SH-SY5Y (cell line): ENCODE results near the gene GPC1.

ENCODE experiments used
- GATA2 ChIP-seq: IDR thresholded peaks from 2 replicates; pipeline ENCODE4 v1.6.1; 2011; ENCODE audit warnings: mild to moderate bottlenecking, low read depth, low read length
- GATA3 ChIP-seq: IDR thresholded peaks from 2 replicates; pipeline ENCODE4 v1.6.1; 2011; ENCODE audit warnings: low read depth, mild to moderate bottlenecking, low read length, moderate library complexity

The GPC1 gene

DNA sequence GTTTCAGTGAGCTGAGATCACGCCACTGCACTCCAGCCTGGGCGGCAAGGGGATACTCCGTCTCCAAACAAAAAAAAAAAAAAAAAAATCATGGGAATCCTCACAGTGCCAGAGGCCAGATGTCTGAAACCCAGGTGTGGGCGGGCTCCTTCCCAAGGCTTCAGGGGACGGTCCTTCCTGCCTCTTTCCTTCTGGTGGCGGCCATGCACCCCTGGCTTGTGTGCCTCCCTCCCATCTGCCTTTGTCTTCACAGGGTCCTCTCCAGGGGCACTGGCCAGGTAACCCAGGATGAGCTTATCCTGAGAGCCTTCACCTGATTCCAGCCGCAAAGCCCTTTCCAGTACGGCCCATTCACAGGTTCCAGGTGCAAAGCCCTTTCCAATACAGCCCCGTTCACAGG, 40.9 kb upstream of the GPC1 start:
- TF ChIP-seq GATA3 (no peak), GATA2 (no peak)

- TF ChIP-seq GATA3, result no peak
- no peak for TF ChIP-seq GATA2
These were observed 40.0 kb upstream of the GPC1 start for GRCh38 chr2:240395448-240395847.

DNA sequence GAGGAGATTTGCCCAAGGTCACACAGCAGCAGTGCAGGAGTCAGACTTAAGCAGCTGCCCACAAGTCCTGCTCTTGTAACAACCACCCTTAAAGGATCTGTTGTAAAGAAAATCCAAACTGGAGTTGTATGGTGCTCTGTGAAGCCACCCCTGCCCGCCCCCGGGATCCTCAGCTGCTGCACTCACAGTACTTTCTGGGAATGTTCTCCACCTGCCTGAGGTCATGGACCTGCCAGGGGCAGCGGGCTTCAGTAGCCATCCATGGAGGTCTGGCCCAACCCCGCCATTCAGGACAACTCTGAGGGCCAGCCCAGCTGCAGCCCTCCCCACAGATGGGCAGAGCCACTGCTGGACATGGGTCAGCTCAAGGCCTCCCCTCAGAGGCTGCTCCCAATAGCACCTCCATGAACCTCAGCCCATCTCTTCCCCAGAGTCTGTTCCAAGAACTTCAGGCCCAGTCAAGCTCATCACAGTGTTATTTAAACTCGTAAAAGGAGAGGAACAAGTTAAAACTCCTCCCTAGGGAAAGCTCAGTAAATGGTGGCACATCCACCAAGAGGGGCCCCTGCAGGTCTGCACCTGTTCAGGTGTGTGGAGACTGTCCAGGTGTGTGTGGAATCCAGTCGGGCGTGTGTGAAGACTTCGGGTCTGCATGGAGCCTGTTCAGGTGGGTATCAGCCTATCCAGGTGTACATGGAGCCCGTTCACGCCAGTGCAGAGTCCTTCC, 39.4 kb upstream of the GPC1 start:
- TF ChIP-seq GATA3 (no peak), GATA2 (no peak)

DNA sequence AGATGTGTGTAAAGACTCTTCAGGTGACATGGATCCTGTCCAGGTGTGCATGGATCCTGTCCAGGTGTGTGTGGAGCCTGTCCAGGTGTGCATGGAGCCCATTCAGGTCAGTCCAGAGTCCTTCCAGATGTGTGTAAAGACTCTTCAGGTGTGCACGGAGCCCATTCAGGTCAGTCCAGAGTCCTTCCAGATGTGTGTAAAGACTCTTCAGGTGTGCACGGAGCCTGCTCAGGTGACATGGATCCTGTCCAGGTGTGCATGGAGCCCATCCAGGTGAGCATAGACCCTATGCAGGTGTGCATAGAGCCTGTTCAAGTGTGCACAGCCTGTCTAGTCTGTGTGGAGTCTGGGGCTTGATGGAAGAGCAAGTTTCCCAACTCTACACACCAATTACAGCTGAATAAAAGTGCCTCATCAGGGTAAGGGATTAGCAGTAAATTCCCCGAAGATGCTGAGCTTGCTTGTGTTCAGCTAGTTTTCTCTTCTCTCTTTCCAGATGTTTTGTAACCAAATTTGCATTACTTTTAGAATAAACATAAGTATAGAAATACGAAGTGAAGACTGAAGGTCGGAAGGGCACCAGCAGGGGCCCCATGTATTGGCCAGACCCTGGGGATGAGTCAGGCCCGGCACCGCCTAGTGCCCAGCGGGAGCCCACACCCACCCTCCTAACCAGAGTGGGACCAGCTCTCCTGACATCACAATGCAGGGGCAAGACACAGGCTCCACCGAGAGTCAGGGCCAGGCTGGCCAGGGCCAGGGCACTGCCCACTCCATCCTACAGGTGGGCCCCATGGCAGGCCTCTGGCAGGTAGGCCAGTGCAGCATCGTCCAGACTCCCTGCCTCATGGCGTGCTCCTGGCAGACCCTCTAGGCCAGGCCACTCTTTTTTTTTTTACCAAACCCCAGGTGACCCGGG, 38.6 kb upstream of the GPC1 start:
- TF ChIP-seq GATA2 (no peak), GATA3 (no peak)

DNA sequence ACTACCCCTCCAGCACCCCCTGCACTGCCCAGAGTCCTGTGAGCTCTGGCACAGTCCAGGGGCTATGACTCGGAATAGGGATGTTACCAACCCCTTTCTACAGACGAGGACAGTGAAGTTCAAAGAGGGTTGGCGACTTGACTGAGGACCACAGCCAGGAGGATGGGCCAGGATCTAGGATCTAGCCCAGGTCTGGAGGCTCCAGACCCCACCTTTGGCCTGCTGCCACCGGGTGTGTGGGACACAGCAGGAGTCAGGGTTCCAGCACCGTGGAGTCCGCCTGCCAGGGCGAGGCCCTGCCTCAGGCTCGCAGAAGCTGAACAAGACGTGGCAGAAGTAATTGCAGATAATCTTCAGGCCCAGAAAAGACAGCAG, 37.9 kb upstream of the GPC1 start:
- TF ChIP-seq GATA2 (no peak), GATA3 (no peak)

- no peak for TF ChIP-seq GATA2
- TF ChIP-seq GATA3, result no peak
These were observed 37.4 kb upstream of the GPC1 start for GRCh38 chr2:240397924-240398645.

DNA sequence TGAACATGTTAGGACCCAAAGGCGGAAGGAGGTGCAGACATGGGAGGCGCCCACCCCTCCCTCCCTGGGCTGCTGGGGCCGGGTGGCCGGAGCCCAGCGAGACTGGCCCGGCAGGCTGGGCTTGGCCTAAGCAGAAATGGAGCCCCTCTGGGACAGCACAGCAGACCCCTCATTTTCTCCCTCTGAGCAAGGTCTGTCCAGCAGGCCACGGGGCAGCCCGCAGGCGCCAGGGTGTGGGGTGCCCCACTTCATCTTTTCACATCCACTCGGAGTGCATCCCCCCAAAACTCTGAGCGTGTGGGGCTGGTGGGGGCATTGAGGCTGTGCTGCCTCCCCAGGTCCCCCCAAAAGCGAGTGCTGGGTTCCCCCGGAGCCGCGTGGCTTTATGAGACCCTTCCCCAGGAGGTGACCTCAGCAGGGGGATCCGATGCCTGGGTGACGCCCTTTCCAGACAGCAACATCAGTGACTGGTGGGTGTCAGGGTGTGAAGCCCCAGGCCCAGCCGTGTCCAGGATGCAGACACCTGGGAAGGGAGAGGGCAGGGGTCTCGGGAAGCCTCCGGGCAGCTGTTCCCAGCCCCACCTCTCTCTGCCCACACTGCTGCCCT, 36.7 kb upstream of the GPC1 start:
- TF ChIP-seq GATA2 (no peak), GATA3 (no peak)

DNA sequence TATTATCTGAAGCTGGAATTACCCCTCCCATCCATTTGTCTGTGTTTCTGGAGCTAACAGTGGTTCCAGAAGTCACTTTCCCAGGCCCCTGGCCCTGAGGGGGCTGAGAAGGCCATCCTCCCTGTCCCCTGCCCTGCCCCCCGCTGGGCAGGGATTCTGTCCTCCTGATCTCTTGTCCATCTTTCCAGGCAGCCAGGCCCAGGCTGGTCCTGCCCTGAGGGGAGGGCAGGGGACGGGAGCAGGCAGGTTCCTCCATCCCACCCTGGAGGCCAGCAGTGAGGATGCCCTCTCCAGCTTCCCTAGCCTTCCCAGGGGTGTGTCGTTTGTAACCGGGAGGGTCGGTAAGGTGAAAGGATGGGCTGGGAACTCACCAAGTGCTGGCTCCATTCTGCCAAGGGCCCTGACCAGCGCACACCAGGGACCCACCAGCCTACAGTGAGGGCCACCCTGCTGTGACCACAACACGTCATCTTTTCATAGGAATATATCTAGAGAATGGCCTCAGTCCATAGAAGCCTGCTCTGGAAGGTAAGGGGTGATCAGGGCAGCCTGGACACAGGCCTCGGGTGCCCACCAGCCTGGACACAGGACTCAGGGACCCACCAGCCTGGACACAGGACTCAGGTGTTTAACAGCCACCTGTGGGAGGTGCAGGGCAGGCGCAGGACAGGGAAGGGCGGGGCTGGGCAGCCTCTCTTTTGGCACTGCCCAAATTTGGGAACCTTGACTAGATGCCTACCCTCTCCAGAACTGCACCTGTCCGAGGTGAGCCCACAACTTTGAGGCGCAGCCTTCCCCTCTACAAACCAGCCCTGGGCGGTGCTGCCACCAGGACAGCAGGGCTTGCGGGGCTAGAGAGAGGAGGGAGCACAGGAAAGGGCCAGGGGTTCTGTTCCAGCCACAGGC, 35.8 kb upstream of the GPC1 start:
- no peak for TF ChIP-seq GATA2
- TF ChIP-seq GATA3, result no peak

DNA sequence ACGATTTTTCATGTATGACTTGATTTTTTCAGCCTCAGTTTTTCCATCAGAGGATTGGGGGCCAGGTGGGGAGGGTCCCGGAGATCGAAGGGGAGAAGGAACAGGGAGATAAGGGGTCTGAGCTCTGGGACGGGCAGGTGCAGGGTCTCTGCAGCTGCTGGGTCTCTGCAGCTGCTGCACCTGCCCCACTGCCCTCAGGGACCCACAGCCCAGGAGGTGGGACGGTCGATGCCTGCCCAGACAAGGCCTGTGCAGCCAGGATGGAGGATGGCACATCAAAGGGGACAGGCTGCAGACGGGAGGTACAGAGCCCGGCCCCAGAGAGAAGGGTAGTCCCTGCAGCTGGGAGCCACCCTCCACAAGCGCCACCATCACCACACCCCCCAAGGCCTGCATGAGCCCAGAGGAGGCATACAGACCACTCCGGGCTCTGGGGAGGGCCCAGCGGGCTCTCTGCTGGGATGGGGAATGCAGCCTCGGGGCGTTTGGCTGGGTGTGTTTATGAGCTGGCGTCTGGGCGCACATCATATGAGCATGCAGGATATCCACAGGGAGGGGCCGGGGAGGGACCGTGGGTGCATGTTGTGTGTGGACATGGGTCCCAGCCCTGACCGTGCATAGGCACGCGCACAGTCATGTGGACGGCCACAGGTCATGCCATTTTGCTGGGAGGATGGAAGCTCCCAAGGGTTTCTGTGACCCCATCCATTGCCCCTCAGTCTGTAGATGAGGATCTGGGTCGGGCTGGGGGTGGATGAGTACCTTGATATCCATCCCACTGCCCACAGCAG, 34.9 kb upstream of the GPC1 start:
- TF ChIP-seq GATA2, result no peak
- TF ChIP-seq GATA3, result no peak

GRCh38 chr2:240401308-240401707, 34.2 kb upstream of the GPC1 start:
- TF ChIP-seq GATA2, result no peak
- TF ChIP-seq GATA3, result no peak

GRCh38 chr2:240401781-240402551, 33.5 kb upstream of the GPC1 start:
- TF ChIP-seq GATA2 (no peak), GATA3 (no peak)
